NCI-H128 (cell line): ENCODE data around the gene ASCC3.
"Not testable (repeated sequence)": the region's sequence is repeated elsewhere in the genome, so short reads cannot be mapped to it uniquely, and the experiment has no call there.

Experiments used
- DNase-seq: peaks from one replicate; lab custom pipeline; 2025; ENCODE audit not compliant: unreplicated experiment; lab: John Stamatoyannopoulos, UW

Gene ASCC3

GRCh38 chr6:100808638-100809275, 72.4 kb downstream of the ASCC3 start:
- DNase-seq, result no peak

- no peak for DNase-seq
Observed at GRCh38 chr6:100806296-100806695, 74.8 kb downstream of the ASCC3 start.

- no peak for DNase-seq
Observed at GRCh38 chr6:100803264-100804045, 77.7 kb downstream of the ASCC3 start.

- no peak for DNase-seq
Observed at GRCh38 chr6:100801036-100801435, 80.1 kb downstream of the ASCC3 start.

DNA sequence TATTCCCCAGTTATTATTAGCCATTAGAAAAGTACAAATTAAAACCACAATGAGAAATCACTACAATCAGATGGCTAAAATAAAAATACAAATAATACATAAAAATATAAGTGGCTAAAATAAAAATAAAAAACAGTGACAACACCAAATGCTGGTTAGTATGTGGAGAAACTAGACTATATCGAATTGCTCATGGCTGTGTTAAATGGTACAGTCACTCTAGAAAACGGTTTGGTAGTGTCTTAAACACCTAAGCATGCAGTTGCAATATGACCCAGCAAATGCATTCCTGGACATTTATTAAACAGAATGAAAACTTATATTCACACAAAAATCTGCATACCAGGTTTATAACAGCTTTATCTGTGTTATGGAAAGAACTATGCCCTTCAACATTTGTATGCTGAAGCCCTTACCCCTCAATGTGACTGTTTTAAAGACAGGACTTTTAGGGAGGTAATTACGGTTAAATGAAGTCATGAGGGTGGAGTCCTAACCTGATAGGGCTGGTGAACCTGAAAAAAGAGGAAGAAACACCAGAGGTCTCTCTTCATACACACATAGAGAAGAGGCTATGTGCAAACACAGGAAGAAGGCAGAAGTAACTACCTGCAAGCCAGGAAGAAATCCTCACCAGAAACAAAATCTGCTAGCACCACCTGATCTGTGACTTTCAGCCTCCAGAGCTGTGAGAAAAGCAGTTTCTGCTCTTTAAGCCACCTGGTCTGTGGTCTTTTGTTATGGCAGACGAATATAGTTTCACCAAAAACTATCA, 84.9 kb downstream of the ASCC3 start:
- DNase-seq, result no peak

DNA sequence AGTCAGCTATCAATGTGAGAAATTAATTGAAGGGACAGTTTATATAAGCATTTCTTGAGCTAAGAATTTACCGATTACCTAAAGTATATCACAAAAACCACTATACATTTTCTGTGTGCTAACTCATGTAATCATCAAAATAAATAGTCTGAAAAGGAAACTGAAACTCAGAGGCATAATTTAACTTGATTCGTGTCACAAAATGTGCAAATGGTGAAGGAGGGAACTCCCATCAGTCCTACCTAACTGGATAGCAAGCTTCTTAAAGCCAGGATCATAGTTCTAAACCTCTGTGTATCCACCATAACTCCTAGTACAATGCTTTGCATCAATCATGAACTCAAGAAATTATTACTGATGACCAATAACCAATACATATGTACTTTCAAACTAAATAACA, 91.0 kb downstream of the ASCC3 start:
- no peak for DNase-seq

DNA sequence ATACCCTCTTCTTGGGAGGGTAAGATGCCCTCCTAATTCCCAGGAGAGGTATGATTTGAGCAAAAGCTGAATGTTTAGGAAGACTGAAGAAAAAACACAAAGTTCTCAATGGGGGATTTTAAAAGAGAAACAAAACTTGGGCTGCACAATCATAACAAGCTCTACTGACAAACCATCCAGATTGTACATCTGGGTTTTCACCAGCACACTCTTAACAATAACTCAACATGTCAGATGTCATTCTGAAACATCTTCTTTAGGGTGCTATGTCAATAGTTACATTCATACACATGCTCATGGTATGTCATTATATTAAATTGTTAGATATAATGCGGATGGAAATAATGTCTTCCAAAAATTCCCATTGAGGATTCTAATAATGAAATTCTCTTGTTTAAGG, 95.1 kb downstream of the ASCC3 start:
- no peak for DNase-seq

GRCh38 chr6:100780648-100781047, 100.5 kb downstream of the ASCC3 start:
- no peak for DNase-seq

DNA sequence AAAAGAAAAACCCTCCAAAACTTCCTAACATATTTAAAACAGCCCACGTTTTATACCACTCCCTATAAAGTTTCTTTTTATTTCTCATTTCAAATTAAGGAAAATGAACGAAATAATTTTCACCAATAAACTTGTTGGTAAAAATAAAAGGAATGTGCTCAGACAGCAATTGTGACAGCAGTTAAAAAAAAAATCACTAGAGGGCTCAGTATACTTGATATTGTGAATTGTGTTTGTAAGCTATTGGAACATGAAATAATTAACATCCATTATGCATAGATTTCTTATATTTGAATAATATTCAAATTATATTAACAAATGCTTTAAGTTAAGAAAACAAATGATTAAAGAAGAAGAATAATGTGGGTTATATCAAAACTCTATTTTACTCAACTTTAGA, 105.5 kb downstream of the ASCC3 start:
- DNase-seq, result no peak

DNA sequence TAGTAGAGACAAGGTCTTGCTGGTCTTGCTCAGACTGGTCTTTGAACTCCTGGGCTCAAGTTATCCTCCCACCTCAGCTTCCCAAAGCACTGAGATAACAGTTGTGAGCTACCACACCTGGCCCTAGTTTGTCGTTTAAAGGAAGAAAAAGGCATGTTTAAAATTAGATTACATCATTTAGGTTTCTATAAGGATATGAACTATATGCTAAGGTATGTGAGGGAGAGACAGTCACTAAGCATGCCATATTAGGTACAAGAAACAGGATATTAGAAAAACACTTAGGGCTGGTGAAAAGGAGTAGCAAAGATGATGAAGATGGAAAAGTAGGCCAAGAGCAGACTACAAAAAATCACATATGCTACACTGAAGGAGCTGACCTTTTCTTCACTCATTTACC, 106.4 kb downstream of the ASCC3 start:
- no peak for DNase-seq

GRCh38 chr6:100768816-100769351, 112.2 kb downstream of the ASCC3 start:
- no peak for DNase-seq

DNA sequence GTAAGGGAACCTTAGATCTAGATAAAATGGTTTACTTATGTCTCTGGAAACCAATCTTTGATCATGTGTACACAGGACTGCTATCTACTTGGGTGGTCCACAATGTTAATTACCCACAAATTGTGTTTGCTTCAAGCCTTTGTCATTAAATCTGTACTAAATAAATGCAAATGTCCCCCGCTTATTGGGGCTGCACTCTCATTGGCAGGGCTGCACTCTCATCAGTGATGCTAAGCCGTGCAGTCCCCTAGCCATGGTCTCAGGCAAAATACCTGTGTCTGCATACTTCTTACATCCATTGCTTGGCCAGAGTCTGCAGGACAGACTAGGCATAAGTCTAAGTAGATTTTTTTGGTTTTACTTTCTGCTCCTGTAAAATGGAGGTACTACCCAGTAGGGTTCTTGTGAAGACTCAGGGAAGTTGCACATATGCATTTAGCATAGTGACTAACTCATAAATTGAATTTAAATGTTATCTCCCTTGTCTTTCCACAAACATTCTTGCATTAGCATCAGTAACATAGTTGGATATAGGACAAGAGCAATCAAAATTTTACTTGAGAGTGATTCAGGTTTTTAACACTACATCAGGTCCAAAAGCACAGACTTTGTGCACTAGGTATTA, 117.4 kb downstream of the ASCC3 start:
- DNase-seq, result no peak

DNA sequence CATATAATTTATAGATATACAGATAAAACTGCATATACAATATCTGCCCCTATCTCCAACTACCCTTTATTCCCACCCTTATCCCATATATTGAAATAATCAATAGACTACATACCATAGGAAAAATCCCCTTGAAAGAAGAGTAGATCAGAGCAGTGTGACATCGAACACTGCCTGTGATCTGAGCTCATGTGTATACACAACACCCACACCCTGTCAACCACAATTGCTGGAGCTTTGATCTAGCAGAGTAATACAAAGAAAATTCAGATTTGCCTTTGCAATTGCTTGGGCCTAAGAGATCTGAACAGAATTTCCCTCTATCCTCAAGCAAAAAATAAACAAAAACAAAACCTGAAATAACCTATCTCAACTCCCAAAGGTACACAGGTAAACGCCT, 119.3 kb downstream of the ASCC3 start:
- DNase-seq, result no peak

DNA sequence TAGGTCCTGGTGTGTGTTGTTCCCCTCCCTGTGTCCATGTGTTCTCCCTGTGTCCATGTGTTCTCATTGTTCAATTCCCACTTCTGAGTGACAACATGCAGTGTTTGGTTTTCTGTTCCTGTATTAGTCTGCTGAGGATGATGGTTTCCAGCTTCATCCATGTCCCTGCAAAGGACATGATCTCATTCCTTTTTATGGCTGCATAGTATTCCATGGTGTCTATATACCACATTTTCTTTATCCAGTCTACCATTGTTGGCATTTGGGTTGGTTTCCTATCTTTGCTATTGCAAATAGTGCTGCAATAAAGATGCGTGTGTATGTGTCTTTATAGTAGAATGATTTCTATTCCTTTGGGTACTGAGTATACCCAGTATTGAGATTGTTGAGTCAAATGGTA, 122.7 kb downstream of the ASCC3 start:
- not testable (repeated sequence) for DNase-seq

DNA sequence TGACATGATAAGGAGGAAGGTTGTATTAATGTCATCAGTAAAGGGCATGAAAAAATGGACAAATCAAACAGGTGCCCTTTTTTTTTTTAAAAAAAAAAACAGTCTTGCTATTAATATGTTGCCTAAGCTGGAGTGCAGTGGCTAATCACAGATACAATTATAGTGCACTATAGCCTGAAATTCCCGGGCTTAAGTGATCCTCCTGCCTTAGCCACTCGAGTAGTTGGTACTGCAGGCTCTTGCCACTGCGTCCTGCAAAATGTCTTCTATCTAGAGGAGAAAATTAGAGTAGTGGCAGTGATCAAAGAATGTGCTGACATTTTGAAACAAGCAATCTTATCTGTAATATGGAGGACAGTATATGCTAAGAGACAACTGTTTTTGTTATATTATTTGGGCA, 127.7 kb downstream of the ASCC3 start:
- no peak for DNase-seq

DNA sequence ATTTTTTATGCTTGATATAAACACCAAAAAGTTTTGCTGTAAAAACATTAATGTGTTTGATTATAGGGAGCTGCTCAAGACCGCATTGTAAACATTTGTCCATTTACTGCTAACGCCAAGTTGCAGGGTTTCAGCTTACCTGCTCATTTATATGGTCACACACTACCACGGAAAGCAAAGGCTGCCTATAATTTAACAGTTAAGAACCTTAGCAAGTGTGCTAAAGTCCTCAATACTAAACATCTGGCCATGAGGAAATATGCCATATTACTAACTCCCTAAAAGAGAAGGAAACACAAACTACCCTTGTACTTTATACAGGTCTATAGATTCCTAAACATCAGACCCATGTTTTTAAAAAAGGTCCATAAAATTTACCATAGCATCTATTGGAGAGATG, 129.5 kb downstream of the ASCC3 start:
- no peak for DNase-seq

DNA sequence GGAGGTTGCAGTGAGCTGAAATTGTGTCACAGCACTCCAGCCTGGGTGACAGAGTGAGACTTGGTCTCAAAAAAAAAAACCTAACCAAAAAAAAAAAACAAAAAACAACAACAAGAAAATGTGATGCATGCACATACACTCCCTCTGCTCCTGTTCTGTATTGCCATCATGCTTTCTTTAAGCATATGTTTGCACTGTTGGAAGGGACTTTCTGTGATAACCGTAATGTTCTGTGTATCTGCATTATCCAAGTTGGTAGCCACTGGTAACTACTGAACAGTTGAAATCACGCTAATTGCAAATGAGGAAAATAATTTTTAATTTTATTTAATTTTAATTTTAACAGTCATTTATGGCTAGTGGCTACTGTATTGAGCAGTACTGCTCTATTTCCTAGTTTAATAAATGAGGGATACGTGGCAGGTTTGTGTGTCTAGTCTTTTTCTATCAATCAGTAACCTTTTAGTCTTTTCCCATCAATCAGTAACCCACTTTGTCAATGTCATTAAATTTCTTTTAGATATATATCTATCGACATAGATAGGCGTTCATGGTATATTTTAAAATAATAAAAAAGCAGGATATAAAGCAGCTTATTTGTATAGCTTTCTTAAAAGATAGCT, 135.6 kb downstream of the ASCC3 start:
- DNase-seq, result no peak

GRCh38 chr6:100740439-100740838, 140.7 kb downstream of the ASCC3 start:
- no peak for DNase-seq

GRCh38 chr6:100737720-100738119, 143.4 kb downstream of the ASCC3 start:
- DNase-seq, result not testable (repeated sequence)

DNA sequence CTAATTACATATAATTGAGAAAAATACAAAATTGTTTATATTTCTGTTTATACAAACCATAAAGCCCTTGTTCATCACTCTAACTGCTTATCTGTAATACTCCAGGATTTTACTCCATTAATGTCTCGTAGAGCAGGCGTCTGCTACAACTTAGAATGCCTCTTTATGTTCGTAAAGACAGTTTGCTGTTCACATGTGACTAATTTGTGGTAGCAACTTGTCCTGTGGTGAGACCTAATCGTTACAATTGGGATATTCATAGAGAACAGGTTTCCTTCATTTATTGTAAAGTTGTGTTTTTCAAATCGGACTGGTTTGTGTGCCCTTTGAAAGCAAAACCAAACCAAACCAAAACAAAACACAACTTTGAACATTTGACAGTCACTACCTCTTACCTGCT, 149.7 kb downstream of the ASCC3 start:
- DNase-seq, result no peak
